ENCODE data around the gene SCAANT1.
A peak's percentile ranks its signal among the peaks of the same experiment; 100 is the strongest.

The SCAANT1 gene

DNA sequence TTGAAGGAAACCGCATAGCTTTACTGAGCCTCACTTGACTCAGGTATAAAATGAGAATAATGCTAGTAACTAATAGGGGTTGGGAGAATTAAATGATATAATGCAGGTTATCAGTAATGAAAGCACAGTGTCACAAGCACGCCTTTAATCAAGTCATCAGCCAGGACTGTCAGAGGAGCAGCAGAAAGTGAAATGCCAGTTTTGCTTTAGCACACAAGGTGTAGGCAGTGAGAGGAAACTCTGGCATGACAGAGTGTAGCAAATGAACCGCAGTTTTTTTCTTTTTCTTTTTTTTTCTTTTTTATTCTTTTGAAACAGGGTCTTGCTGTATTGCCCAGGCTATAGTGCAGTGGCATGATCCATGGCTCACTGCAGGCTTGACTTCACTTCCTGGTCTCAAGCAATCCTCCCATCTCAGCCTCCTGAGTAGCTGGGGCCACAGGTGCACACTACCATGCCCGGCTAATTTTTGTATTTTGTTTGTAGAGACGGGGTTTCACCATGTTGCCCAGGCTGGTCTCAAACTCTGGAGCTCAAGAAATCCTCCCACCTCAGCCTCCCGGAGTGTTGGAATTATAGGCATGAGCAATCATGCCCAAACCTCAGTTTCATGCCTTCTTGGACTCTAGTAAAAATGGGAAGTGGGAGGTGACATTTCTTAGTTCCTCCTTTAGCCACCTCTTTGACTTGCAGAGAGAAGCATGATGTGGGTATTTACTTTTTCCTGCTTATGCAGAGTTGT, 9.7 kb upstream of the SCAANT1 start:
- TF ChIP-seq, protein P1, sequence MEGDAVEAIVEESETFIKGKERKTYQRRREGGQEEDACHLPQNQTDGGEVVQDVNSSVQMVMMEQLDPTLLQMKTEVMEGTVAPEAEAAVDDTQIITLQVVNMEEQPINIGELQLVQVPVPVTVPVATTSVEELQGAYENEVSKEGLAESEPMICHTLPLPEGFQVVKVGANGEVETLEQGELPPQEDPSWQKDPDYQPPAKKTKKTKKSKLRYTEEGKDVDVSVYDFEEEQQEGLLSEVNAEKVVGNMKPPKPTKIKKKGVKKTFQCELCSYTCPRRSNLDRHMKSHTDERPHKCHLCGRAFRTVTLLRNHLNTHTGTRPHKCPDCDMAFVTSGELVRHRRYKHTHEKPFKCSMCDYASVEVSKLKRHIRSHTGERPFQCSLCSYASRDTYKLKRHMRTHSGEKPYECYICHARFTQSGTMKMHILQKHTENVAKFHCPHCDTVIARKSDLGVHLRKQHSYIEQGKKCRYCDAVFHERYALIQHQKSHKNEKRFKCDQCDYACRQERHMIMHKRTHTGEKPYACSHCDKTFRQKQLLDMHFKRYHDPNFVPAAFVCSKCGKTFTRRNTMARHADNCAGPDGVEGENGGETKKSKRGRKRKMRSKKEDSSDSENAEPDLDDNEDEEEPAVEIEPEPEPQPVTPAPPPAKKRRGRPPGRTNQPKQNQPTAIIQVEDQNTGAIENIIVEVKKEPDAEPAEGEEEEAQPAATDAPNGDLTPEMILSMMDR (IDR thresholded peaks at IDR 0.05) = no peak
- Histone ChIP-seq H3K36me3 (peaks cover 11 to 50% (median 36%) of the 10 kb centered on the region in 3 donors), H3K4me1 (peaks cover 0 to 3% (median 0%) of the 10 kb centered on the region in 4 donors), H3K4me3 (no peak overlapping the region), H3K27me3 (no peaks in the 10 kb centered on the region), H3K9me3 (no peaks in the 10 kb centered on the region), H3K27ac (no peak overlapping the region)
- DNase-seq = no peak
- intact Hi-C loops (cut with DNase I; ENCODE audit: low total_unique reads) = no loop called here

DNA sequence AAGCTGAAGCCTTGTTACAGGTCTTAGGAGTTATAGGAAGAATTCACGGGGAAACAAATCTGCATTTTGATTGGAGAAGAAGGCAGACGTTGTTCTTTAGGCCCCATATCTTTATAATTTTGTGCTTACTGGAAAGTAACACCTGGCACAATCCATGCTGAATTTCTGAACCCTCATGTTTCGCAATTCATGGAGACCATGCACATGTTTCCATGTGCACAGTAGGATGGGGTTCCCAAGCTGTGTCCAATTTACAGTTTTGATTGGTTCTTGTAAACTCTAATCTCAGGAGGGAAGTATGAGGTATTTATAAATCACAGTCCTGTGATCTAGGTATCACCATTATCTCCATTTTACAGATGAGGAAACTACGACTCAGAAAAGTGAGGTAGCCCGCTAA, 7.8 kb upstream of the SCAANT1 start:
- H3K9me3 ChIP-seq = no peaks in the 10 kb centered on the region
- no peak overlapping the region for H3K27ac ChIP-seq
- TF ChIP-seq, protein P1 (IDR thresholded peaks at IDR 0.05) = no peak
- intact Hi-C loops (cut with DNase I; ENCODE audit: low total_unique reads) = no loop called here
- H3K4me3 ChIP-seq = no peak overlapping the region
- no peaks in the 10 kb centered on the region for H3K27me3 ChIP-seq
- DNase-seq = no peak
- peaks cover 0 to 6% (median 0%) of the 10 kb centered on the region in 4 donors for H3K4me1 ChIP-seq
- H3K36me3 ChIP-seq = peaks cover 11 to 49% (median 33%) of the 10 kb centered on the region in 3 donors

DNA sequence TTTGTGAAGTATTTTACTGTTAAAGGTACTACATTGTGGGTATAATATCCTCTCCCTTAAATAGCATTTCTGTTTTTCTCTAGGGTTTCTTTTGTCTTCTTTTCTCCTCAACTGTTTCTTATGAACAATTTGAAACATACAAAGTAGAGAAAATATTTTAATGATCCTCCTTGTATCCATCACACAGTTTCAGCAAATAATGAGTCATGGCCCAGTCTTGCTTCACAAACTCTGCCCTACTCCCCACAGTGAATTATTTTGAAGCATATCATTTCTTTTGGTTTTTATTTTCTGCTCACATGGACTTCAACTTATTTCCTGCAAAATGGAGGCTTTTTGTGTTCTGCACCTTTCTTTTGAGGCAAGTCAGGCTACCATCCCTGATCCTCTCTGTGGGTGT, 6.1 kb upstream of the SCAANT1 start:
- Histone ChIP-seq H3K36me3 (peaks cover 11 to 45% (median 32%) of the 10 kb centered on the region in 3 donors), H3K27ac (no peak overlapping the region), H3K4me1 (peaks cover 0 to 23% (median 10%) of the 10 kb centered on the region in 4 donors), H3K27me3 (no peaks in the 10 kb centered on the region), H3K9me3 (no peaks in the 10 kb centered on the region), H3K4me3 (no peak overlapping the region)
- intact Hi-C loops (cut with DNase I; ENCODE audit: low total_unique reads) = loop anchor here (10.0 kb wide), 1 partner anchor 76 kb away; no protein-coding TSS in a partner anchor
- DNase-seq = no peak
- TF ChIP-seq, protein P1 (IDR thresholded peaks at IDR 0.05) = no peak

GRCh38 chr3:63914312-63914711, 2.1 kb upstream of the SCAANT1 start:
- no peaks in the 10 kb centered on the region for H3K27me3 ChIP-seq
- peak in 1 of 2 donors; percentile 30 for DNase-seq
- TF ChIP-seq, protein P1 (IDR thresholded peaks at IDR 0.05) = no peak
- H3K9me3 ChIP-seq = no peaks in the 10 kb centered on the region
- H3K4me1 ChIP-seq = peaks cover 0 to 29% (median 21%) of the 10 kb centered on the region in 4 donors
- peak overlapping the region in 1 of 2 donors; percentile 84 for H3K4me3 ChIP-seq
- H3K36me3 ChIP-seq = peaks cover 0 to 30% (median 23%) of the 10 kb centered on the region in 3 donors
- H3K27ac ChIP-seq = peak overlapping the region; percentile 95 to 99
- intact Hi-C loops (cut with DNase I; ENCODE audit: low total_unique reads) = loop anchor here (5.0 to 10.0 kb wide), 2 partner anchors 52 to 80 kb away; partner anchors contain the start of genes ATXN7 and THOC7

DNA sequence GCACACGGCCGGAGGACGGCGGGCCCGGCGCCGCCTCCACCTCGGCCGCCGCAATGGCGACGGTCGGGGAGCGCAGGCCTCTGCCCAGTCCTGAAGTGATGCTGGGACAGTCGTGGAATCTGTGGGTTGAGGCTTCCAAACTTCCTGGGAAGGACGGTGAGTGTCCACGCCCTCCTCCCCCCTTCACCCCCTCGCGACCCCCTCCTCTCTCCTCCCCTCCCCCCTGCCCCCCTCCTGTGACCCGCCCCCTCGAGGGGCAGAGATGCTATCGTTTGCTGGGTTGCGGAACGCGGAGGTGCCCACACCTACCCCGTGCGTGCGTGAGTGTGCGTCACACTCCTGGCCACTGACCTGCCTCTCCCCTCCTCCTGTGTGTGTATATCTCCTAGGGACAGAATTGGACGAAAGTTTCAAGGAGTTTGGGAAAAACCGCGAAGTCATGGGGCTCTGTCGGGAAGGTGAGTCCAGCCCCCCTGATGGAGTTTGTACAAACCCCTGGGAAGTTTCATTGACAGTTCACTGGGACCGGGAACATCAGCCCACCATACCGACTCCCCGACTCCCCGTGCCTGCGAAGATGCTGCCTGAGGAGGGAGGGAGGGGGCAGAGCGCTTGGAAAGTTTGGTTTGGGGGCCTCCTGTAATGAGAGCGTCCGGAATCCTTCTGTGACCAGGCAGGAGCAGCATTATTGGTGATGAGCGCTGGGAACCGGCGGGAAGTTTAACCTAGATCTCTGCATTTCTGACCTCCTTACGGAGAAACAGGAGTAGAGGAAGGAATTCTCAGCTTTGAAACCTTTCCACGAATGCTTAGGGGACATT, 795 bp upstream of the SCAANT1 start:
- DNase-seq = peak; percentile 48 to 82
- H3K9me3 ChIP-seq = no peaks in the 10 kb centered on the region
- intact Hi-C loops (cut with DNase I; ENCODE audit: low total_unique reads) = loop anchor here (5.0 to 10.0 kb wide), 2 partner anchors 51 to 82 kb away; partner anchors contain the start of genes ATXN7 and THOC7
- peak overlapping the region; percentile 84 to 98 for H3K4me3 ChIP-seq
- TF ChIP-seq, protein P1 (IDR thresholded peaks at IDR 0.05) = no peak
- peak overlapping the region; percentile 95 to 99 for H3K27ac ChIP-seq
- no peaks in the 10 kb centered on the region for H3K27me3 ChIP-seq
- peaks cover 0 to 39% (median 21%) of the 10 kb centered on the region in 4 donors for H3K4me1 ChIP-seq
- H3K36me3 ChIP-seq = peaks cover 0 to 25% (median 16%) of the 10 kb centered on the region in 3 donors

Measured in tibial artery (tissue), 4 donors.